Astrocyte (in vitro differentiated cells and primary cell): ENCODE data around the gene MOV10L1.

Experiments
- CTCF ChIP-seq: IDR thresholded peaks from 2 replicates; pipeline ENCODE4 v1.5.1; 2011; ENCODE audit warnings: low read depth, mild to moderate bottlenecking, inconsistent platforms, low read length, moderate library complexity; ENCODE audit not compliant: insufficient read depth
- EZH2 ChIP-seq: IDR thresholded peaks from 2 replicates; pipeline ENCODE4 v1.6.1; 2012; ENCODE audit warnings: mild to moderate bottlenecking, low read length, inconsistent platforms; ENCODE audit not compliant: insufficient read depth

- TF ChIP-seq CTCF, result no peak
- no peak for TF ChIP-seq EZH2
These were observed 90.3 kb downstream of the MOV10L1 start for GRCh38 chr22:50179937-50180726.
